Stimulated activated CD4-positive, alpha-beta T cell treated with anti-CD3 and anti-CD28 coated beads, Interleukin-15, amount 100 ng/mL, for 48 hours (primary cell): Measurements from ENCODE around the gene MFN1.

Experiments used
- DNase-seq, 2 donors: peaks; one replicate each; pipeline ENCODE4 v3.0.0-alpha.2; 2020; ENCODE audit warnings: low read depth in 2 of 2

The MFN1 gene

GRCh38 chr3:179430277-179430870 is 82.9 kb downstream of the MFN1 start:
- no peak for DNase-seq

- no peak for DNase-seq
Measured at GRCh38 chr3:179432021-179432420, 84.5 kb downstream of the MFN1 start.

- no peak for DNase-seq
Measured at GRCh38 chr3:179432451-179432850, 84.9 kb downstream of the MFN1 start.

- no peak for DNase-seq
Measured at GRCh38 chr3:179436517-179436916, 89.0 kb downstream of the MFN1 start.

- DNase-seq, result no peak
Measured at GRCh38 chr3:179438841-179439240, 91.3 kb downstream of the MFN1 start.
